Spleen (tissue), 7 donors: ENCODE measurements around the gene CGRRF1.

Experiments used
- CTCF ChIP-seq, 11 experiments: fragments of 200-600 bp in 7 of 11; fragments of 450-650 bp in 4 of 11; sonication (generic) in 4 of 11; IDR thresholded peaks in 8 of 11; conservative IDR thresholded peaks in 3 of 11; 1 replicate in 7 of 11; 2 replicates in 4 of 11; pipeline versions ENCODE4 v1.4.0 to v1.8.0; 2016 to 2021; ENCODE audit warnings: antibody characterized with exemption in 11 of 11, inconsistent platforms in 4 of 11, mild to moderate bottlenecking in 1 of 11
- POLR2A ChIP-seq, 3 donors: fragments of 450-650 bp; IDR thresholded peaks; one replicate each; pipeline ENCODE4 v1.5.1; 2017; ENCODE audit warnings: antibody characterized with exemption in 3 of 3, mild to moderate bottlenecking in 1 of 3
- POLR2AphosphoS5 ChIP-seq, 3 donors: sonication (generic); formaldehyde crosslinking; IDR thresholded peaks; one replicate each; pipeline ENCODE4 v1.5.1; 2017; ENCODE audit warnings: antibody characterized with exemption in 3 of 3
- donor health status: DM: no; HTN: no; CAD: no; lungs with moderate emphysema.
- donor health status: DM: no; HTN: no; CAD: no.
- donor health status: DM: no; HTN: no; CAD: no.

- TF ChIP-seq POLR2A (IDR thresholded peaks at IDR 0.05): no peak
- TF ChIP-seq CTCF (IDR thresholded peaks at IDR 0.05 in 8 of 11, conservative IDR thresholded peaks at IDR 0.05 in 3 of 11): no peak
- TF ChIP-seq POLR2AphosphoS5 (IDR thresholded peaks at IDR 0.05): no peak
These were observed 26.5 kb upstream of the CGRRF1 start for GRCh38 chr14:54483073-54483745.
